Heart left ventricle (tissue), 16 donors: ENCODE results near the gene PANX2. TPM values are rescaled to one million over a fixed set of nuclear protein-coding genes. Genes with fewer than 3 reads are reported as not detected.

Source experiments
- ATAC-seq, 4 donors: fragments of 200-7000 bp; cut with Tn5 transposase; one replicate each; pipeline ENCODE4 v1.9.1; 2020 to 2022; ENCODE audit warnings: moderate library complexity in 4 of 4, mild to moderate bottlenecking in 3 of 4, moderate number of reproducible peaks in 1 of 4
- DNase-seq, 5 donors: peaks; one replicate each; pipeline ENCODE4 v3.0.0-alpha.2; 2020
- H3K27ac ChIP-seq, 12 donors: fragments of 200-600 bp; sonication (generic) in 4 of 12; one replicate each; pipeline versions ENCODE4 v1.5.0 to v1.8.0; 2016 to 2022; ENCODE audit warnings: mild to moderate bottlenecking in 2 of 12
- H3K27me3 ChIP-seq, 9 donors: fragments of 200-600 bp; sonication (generic) in 2 of 9; one replicate each; pipeline versions ENCODE4 v1.5.1 to v1.8.0; 2016 to 2022; ENCODE audit warnings: mild to moderate bottlenecking in 3 of 9
- H3K36me3 ChIP-seq, 9 donors: fragments of 200-600 bp; sonication (generic) in 2 of 9; one replicate each; pipeline versions ENCODE4 v1.5.0 to v1.8.0; 2018 to 2022; ENCODE audit warnings: mild to moderate bottlenecking in 2 of 9
- H3K4me1 ChIP-seq, 12 donors: fragments of 200-600 bp; sonication (generic) in 4 of 12; one replicate each; pipeline versions ENCODE4 v1.5.0 to v1.8.0; 2016 to 2022; ENCODE audit warnings: mild to moderate bottlenecking in 3 of 12
- H3K4me3 ChIP-seq, 12 donors: fragments of 200-600 bp; sonication (generic) in 4 of 12; one replicate each; pipeline versions ENCODE4 v1.5.0 to v1.8.0; 2017 to 2022; ENCODE audit warnings: mild to moderate bottlenecking in 9 of 12, moderate library complexity in 4 of 12
- H3K9me3 ChIP-seq, 12 donors: fragments of 200-600 bp; sonication (generic) in 4 of 12; one replicate each; pipeline versions ENCODE4 v1.5.0 to v1.8.0; 2016 to 2022; ENCODE audit warnings: mild to moderate bottlenecking in 1 of 12
- POLR2A ChIP-seq, 2 donors: fragments of 450-650 bp; IDR thresholded peaks; one replicate each; pipeline ENCODE4 v1.6.1; 2017; ENCODE audit warnings: antibody characterized with exemption in 2 of 2, mild to moderate bottlenecking in 2 of 2, moderate library complexity in 2 of 2
- WGBS, 4 donors: extraction: QIAGEN DNeasy Blood & Tissue Kit in 2 of 4; methylation state at CpG; one replicate each; pipeline versions ENCODE4 v1.1.5 to v1.1.7; 2013 to 2018; 5-methylcytosine and 5-hydroxymethylcytosine counted together
- intact Hi-C, 10 donors: fragments of 100-400 bp; cut with DNase I; formaldehyde crosslinking; loops; one replicate each; pipeline versions ENCODE4 v1.11.1 to v1.14.2; 2022
- polyA plus RNA-seq, 2 donors: library from polyadenylated mRNA; stranded (reverse); fragments of 200-250 nt; gene quantifications; one replicate each; pipeline ENCODE4 v1.2.3, GENCODE V29; 2013
- total RNA-seq, 9 donors: library from RNA; depleted of rRNA in 2 of 9; stranded (reverse); fragments of >200 nt in 2 of 9; fragmentation: NEBNext Ultra II Directional in 3 of 9; extraction: Animal tissue kit (Norgen Biotek cat#: 25700) in 3 of 9; gene quantifications; one replicate each; pipeline versions ENCODE4 v1.1.0 to v1.2.4, GENCODE V29; 2016 to 2023
- TF ChIP-seq, protein P1 (sequence below), 12 donors: fragments of 200-600 bp; sonication (generic) in 4 of 12; IDR thresholded peaks; one replicate each; pipeline versions ENCODE4 v1.5.0 to v1.8.0; 2018 to 2022; ENCODE audit warnings: antibody characterized with exemption in 12 of 12, mild to moderate bottlenecking in 5 of 12
- donor health status: ischemic (EF 13 %, LVEDD 7.1; RV severe dilation, severe dysfunction).
- donor health status: healthy with polysubstance abuse.
- donor health status: DM: no; HTN: yes; CAD: no.
- donor health status: DM: no; HTN: no; CAD: no.
- donor health status: ischemic (EF 25% LVEDD 6.9; RV normal size, moderate dysfunction).
- donor health status: ischemic (EF 25% LVEDD 5.7; RV mildly dilated, moderate dysfunction).
- donor health status: healthy.
- donor health status: DM: yes; HTN: yes; CAD: no.
- donor health status: ischemic (EF 35%, LVEDD 5.7; RV mildly dilated, moderate dysfunction).
- donor health status: nonischemic (EF 11% LVEDD 7.7; RV severe dilation, severe dysfunction).
- donor health status: DM: yes; HTN: yes; CAD: no.
- donor health status: PGD.
- donor health status: ischemic (EF 29% LVEDD 5.4; RV normal size, mild dysfunction).
- donor health status: nonischemic (EF 23%, LVEDD 6.1; RV moderate dilation, normal function).

The PANX2 gene
- total and polyA plus RNA-seq, 11 donors, result 0.08 to 0.77 (median 0.33) TPM; not detected in 5

DNA sequence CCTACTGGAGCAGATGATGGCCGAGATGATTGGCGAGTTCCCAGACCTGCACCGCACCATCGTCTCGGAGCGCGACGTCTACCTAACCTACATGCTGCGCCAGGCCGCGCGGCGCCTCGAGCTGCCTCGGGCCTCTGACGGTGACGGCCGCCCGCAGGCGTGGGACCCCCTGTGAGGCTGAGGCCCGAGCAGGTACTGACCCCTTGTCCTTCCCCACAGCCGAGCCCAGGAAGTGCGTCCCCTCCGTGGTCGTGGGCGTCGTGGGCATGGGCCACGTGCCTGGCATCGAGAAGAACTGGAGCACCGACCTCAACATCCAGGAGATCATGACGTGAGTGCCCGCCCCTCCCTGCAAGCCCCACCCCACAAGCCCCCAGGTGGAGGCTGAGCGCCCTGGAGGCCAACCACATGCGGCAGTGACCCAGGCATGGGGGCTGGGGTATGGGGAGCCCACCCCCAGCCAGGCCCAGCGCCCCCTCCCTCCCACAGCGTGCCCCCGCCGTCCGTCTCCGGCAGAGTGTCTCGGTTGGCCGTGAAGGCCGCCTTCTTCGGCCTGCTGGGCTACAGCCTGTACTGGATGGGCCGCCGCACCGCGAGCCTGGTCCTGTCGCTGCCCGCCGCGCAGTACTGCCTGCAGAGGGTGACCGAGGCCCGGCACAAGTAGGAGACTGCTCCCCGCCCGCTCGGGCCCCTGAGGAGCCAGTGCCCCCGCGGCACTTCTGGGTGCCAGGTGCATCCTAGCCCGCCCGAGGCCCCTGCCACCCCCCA lies 27.5 kb downstream of the PANX2 start:
- peaks cover 0 to 59% (median 20%) of the 10 kb centered on the region in 9 donors for H3K36me3 ChIP-seq
- H3K27ac ChIP-seq, result no peak overlapping the region
- no peaks in the 10 kb centered on the region for H3K9me3 ChIP-seq
- WGBS, 4 donors, result 90 to 95% (median 92%) methylated on average over 20 to 61 of the region's 61 CpGs
- H3K27me3 ChIP-seq, result no peaks in the 10 kb centered on the region
- ATAC-seq (no peak), DNase-seq (peak in 1 of 5 donors; percentile 28)
- H3K4me1 ChIP-seq, result peaks cover 0 to 30% (median 21%) of the 10 kb centered on the region in 12 donors
- TF ChIP-seq, protein P1, sequence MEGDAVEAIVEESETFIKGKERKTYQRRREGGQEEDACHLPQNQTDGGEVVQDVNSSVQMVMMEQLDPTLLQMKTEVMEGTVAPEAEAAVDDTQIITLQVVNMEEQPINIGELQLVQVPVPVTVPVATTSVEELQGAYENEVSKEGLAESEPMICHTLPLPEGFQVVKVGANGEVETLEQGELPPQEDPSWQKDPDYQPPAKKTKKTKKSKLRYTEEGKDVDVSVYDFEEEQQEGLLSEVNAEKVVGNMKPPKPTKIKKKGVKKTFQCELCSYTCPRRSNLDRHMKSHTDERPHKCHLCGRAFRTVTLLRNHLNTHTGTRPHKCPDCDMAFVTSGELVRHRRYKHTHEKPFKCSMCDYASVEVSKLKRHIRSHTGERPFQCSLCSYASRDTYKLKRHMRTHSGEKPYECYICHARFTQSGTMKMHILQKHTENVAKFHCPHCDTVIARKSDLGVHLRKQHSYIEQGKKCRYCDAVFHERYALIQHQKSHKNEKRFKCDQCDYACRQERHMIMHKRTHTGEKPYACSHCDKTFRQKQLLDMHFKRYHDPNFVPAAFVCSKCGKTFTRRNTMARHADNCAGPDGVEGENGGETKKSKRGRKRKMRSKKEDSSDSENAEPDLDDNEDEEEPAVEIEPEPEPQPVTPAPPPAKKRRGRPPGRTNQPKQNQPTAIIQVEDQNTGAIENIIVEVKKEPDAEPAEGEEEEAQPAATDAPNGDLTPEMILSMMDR (IDR thresholded peaks at IDR 0.05), result no peak
- no peak for TF ChIP-seq POLR2A (IDR thresholded peaks at IDR 0.05)
- H3K4me3 ChIP-seq, result no peak overlapping the region
- intact Hi-C loops, result no loop called here

DNA sequence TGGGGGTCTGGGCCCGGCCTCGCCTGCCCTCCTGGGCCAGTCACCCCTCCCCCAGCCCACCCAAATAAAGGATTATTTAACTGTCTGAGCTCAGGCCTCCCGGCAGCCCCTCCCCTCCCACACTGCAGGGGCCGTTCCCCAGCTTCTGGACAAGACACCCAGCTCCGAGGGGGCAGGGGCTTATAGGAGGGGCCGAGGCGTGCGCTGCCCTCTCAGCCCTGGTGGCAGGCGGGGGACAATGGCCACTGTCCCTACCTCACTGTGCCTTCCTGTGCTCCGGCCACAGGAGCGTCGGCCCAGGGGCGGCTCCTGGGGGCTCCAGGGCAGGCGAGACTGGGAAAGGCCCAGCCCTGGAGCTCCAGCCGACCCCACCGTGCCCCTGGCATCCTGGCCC lies 28.1 kb downstream of the PANX2 start:
- WGBS, 4 donors, result 89 to 93% (median 91%) methylated on average over 9 to 16 of the region's 16 CpGs
- no peaks in the 10 kb centered on the region for H3K27me3 ChIP-seq
- H3K36me3 ChIP-seq, result peaks cover 0 to 59% (median 24%) of the 10 kb centered on the region in 9 donors
- intact Hi-C loops, result no loop called here
- TF ChIP-seq, protein P1 (IDR thresholded peaks at IDR 0.05), result no peak
- TF ChIP-seq POLR2A (IDR thresholded peaks at IDR 0.05), result no peak
- H3K9me3 ChIP-seq, result no peaks in the 10 kb centered on the region
- no peak for ATAC-seq
- H3K4me3 ChIP-seq, result no peak overlapping the region
- DNase-seq, result no peak
- peaks cover 0 to 34% (median 21%) of the 10 kb centered on the region in 12 donors for H3K4me1 ChIP-seq
- no peak overlapping the region for H3K27ac ChIP-seq

DNA sequence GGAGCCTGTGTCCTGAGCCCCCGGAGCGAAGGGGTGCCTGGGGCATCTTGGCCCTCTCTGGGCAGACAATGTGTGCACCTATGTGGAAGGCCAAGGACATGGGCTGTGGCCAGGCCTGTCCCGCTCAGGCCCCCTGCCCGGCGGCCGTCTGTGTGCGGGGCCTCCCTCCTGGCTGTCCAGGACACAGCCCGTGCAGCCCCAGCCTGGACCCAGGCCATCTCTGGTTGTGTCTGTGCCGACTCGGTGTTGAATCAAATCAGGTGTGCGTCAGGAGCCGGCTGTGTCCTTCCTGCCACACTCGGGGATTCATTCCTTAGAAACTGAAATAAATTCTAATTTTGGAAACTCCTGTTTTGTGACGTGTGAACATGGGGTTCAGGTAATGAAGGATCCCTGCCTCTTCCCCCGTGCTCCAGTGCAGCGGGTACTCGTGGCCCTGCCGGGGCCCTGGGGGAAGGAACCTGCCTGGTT lies 28.8 kb downstream of the PANX2 start:
- no peak overlapping the region for H3K4me3 ChIP-seq
- H3K27me3 ChIP-seq, result no peaks in the 10 kb centered on the region
- no peak for TF ChIP-seq POLR2A (IDR thresholded peaks at IDR 0.05)
- TF ChIP-seq, protein P1 (IDR thresholded peaks at IDR 0.05), result no peak
- H3K27ac ChIP-seq, result peak overlapping the region in 3 of 12 donors; percentile 85 to 91 (median 87)
- H3K4me1 ChIP-seq, result peaks cover 0 to 40% (median 21%) of the 10 kb centered on the region in 12 donors
- DNase-seq, result no peak
- H3K36me3 ChIP-seq, result peaks cover 0 to 57% (median 24%) of the 10 kb centered on the region in 9 donors
- no peaks in the 10 kb centered on the region for H3K9me3 ChIP-seq
- intact Hi-C loops, result no loop called here
- 64 to 77% (median 72%) methylated on average over 17 to 18 of the region's 18 CpGs for WGBS, 4 donors
- no peak for ATAC-seq

DNA sequence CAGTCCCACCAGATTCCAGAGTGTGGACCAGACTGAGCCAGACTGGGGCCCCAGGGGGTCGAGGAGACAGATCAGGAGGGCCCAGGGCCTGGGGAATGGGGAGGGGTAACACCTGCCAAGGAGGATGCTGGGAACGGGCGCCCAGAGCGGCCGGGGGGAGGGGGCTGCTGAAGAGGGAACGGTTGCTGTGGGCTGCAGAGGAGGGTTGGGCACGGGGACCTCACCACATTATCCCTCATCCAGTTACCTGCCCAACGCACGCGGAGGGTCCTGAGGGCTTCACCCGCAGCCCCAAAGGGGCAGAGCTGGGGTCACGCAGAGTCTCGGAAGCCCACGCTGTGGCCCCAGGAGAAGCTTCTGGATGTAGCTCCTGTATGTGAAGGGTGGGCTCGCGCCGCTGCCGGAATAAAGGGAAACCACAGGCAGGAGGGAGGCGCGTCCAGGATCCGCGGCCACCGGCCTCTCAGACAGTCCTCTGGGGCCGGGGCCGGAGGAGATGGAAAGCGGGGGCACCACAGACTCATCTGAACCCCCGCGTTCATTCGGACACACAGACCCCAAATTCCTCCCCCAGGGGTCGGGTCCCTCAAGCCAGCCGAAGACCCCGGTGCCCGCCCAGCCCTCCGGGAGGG lies 29.4 kb downstream of the PANX2 start:
- DNase-seq, result no peak

More for the DNA sequence above, 29.4 kb downstream of the PANX2 start:
- H3K4me3 ChIP-seq, result peak overlapping the region; percentile 57 to 99 (median 82)
- TF ChIP-seq, protein P1 (IDR thresholded peaks at IDR 0.05), result no peak
- no peak for TF ChIP-seq POLR2A (IDR thresholded peaks at IDR 0.05)
- no peaks in the 10 kb centered on the region for H3K27me3 ChIP-seq
- H3K27ac ChIP-seq, result peak overlapping the region in 10 of 12 donors; percentile 50 to 91 (median 80)
- ATAC-seq, result peak in 1 of 4 donors; percentile 16
- no peaks in the 10 kb centered on the region for H3K9me3 ChIP-seq
- peaks cover 0 to 47% (median 21%) of the 10 kb centered on the region in 12 donors for H3K4me1 ChIP-seq
- intact Hi-C loops, result no loop called here
- peaks cover 0 to 50% (median 24%) of the 10 kb centered on the region in 9 donors for H3K36me3 ChIP-seq
- WGBS, 4 donors, result 13 to 17% (median 15%) methylated on average over 21 to 34 of the region's 34 CpGs
